Erythroblast (primary cell): ENCODE measurements around the gene C1QTNF3.

Source experiments
- GATA1 ChIP-seq: IDR thresholded peaks from 2 replicates; pipeline ENCODE4 v1.6.1; 2011; ENCODE audit warnings: low read depth, mild to moderate bottlenecking, control low read depth, low read length, moderate library complexity
- POLR2A ChIP-seq: IDR thresholded peaks from 2 replicates; pipeline ENCODE4 v1.6.1; 2011; ENCODE audit warnings: mild to moderate bottlenecking, low read length

- TF ChIP-seq POLR2A = no peak
- no peak for TF ChIP-seq GATA1
Observed at GRCh38 chr5:34020726-34021125, 22.3 kb downstream of the C1QTNF3 start.
